Mesothelial cell of epicardium (in vitro differentiated cells): Measurements from ENCODE around the gene PTPRR. TPM values are rescaled to one million over a fixed set of nuclear protein-coding genes. Genes with fewer than 3 reads are reported as not detected.

Source experiments
- DNase-seq, 2 experiments: peaks; one replicate each; pipeline ENCODE4 v3.0.0; 2021; ENCODE audit warnings: low spot score in 2 of 2; ENCODE audit not compliant: unreplicated experiment in 2 of 2
- H3K27ac Mint-ChIP-seq: 2 replicates; pipeline ENCODE4 v1.8.0; 2021; ENCODE audit warnings: mixed read lengths
- H3K27me3 Mint-ChIP-seq: 2 replicates; pipeline ENCODE4 v1.8.0; 2021; ENCODE audit warnings: low read depth, mixed read lengths
- H3K36me3 Mint-ChIP-seq: 2 replicates; pipeline ENCODE4 v1.8.0; 2021; ENCODE audit warnings: mixed read lengths
- H3K4me1 Mint-ChIP-seq: 2 replicates; pipeline ENCODE4 v1.8.0; 2021; ENCODE audit warnings: mixed read lengths
- H3K4me3 Mint-ChIP-seq: 2 replicates; pipeline ENCODE4 v1.8.0; 2021; ENCODE audit warnings: mild to moderate bottlenecking, moderate library complexity, mixed read lengths
- H3K9me3 Mint-ChIP-seq: 2 replicates; pipeline ENCODE4 v1.8.0; 2021; ENCODE audit warnings: mixed read lengths
- CTCF ChIP-seq: fragments of 200-600 bp; sonication (generic); IDR thresholded peaks from one replicate; pipeline ENCODE4 v1.5.0; 2021; ENCODE audit warnings: antibody characterized with exemption; ENCODE audit not compliant: unreplicated experiment
- total RNA-seq: library from RNA; stranded (reverse); gene quantifications from 3 replicates; pipeline ENCODE4 v1.2.1, GENCODE V29; 2021

The PTPRR gene
- total RNA-seq, 1 donor from 2014 or later: 0.38 TPM

- Mint-ChIP-seq H3K27ac (no peak overlapping the region), H3K4me3 (no peak overlapping the region), H3K9me3 (peaks cover 5% of the 10 kb centered on the region), H3K36me3 (no peaks in the 10 kb centered on the region), H3K27me3 (no peaks in the 10 kb centered on the region), H3K4me1 (peaks cover 3% of the 10 kb centered on the region)
- no peak for DNase-seq
- TF ChIP-seq CTCF: no peak
Measured at GRCh38 chr12:70824511-70824910, 96.0 kb downstream of the PTPRR start.

- H3K4me1 Mint-ChIP-seq: peaks cover 3% of the 10 kb centered on the region
- H3K36me3 Mint-ChIP-seq: no peaks in the 10 kb centered on the region
- TF ChIP-seq CTCF: no peak
- H3K9me3 Mint-ChIP-seq: peaks cover 8% of the 10 kb centered on the region
- DNase-seq: no peak
- H3K4me3 Mint-ChIP-seq: no peak overlapping the region
- peak overlapping the region; percentile 41 for H3K27ac Mint-ChIP-seq
- no peaks in the 10 kb centered on the region for H3K27me3 Mint-ChIP-seq
Measured at GRCh38 chr12:70823182-70823976, 97.2 kb downstream of the PTPRR start.

- H3K9me3 Mint-ChIP-seq: peaks cover 8% of the 10 kb centered on the region
- no peak for DNase-seq
- H3K36me3 Mint-ChIP-seq: no peaks in the 10 kb centered on the region
- no peaks in the 10 kb centered on the region for H3K27me3 Mint-ChIP-seq
- no peak overlapping the region for H3K4me3 Mint-ChIP-seq
- H3K27ac Mint-ChIP-seq: no peak overlapping the region
- peaks cover 3% of the 10 kb centered on the region for H3K4me1 Mint-ChIP-seq
- no peak for TF ChIP-seq CTCF
Measured at GRCh38 chr12:70822412-70822811, 98.1 kb downstream of the PTPRR start.

- Mint-ChIP-seq H3K27ac (no peak overlapping the region), H3K4me1 (no peaks in the 10 kb centered on the region), H3K36me3 (no peaks in the 10 kb centered on the region), H3K9me3 (peaks cover 23% of the 10 kb centered on the region), H3K4me3 (no peak overlapping the region), H3K27me3 (peaks cover 2% of the 10 kb centered on the region)
- TF ChIP-seq CTCF: no peak
- no peak for DNase-seq
Measured at GRCh38 chr12:70815971-70816391, 104.6 kb downstream of the PTPRR start.

GRCh38 chr12:70815056-70815455, 105.5 kb downstream of the PTPRR start:
- TF ChIP-seq CTCF: no peak
- Mint-ChIP-seq H3K4me1 (no peaks in the 10 kb centered on the region), H3K27ac (no peak overlapping the region), H3K4me3 (no peak overlapping the region), H3K27me3 (peaks cover 2% of the 10 kb centered on the region), H3K36me3 (no peaks in the 10 kb centered on the region), H3K9me3 (peaks cover 18% of the 10 kb centered on the region)
- DNase-seq: no peak
